Measurements from ENCODE around the gene RASA3.

RASA3 gene

GRCh38 chr13:113942591-113943103 lies 189.8 kb downstream of the RASA3 start:
- FAIRE-seq: no peak

DNA sequence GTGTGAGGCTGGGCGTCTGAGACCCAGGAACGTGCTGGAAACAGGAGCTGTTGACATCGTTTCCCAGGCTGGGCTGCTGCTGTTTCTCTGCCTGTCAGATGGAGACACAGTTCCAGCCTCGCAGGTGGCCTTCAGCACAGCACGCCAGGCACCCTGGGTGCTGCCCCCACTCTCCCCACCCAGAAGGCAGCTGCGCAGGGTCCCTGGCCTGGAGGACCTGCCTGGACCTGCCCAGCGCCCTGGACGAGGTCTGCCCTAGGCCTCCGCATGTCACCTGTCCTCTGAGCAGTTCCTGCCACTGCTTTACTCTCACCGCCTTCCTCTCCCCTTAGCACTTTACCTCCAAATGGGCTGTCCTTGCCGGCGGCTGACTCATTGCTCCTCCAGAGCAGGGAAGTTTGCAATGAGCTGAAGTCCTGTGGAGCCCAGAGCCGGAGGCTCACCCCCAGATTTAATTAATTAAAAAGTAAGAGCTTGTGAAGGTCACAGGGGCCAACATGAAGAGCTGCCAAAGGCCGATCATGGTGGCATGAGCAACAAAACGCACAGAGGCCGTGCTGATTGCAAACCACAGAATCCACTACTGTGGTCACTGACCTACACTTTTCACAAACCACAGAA lies 190.7 kb downstream of the RASA3 start:
- no peak for FAIRE-seq

- no peak for FAIRE-seq
These were observed 192.5 kb downstream of the RASA3 start for GRCh38 chr13:113939944-113940297.

DNA sequence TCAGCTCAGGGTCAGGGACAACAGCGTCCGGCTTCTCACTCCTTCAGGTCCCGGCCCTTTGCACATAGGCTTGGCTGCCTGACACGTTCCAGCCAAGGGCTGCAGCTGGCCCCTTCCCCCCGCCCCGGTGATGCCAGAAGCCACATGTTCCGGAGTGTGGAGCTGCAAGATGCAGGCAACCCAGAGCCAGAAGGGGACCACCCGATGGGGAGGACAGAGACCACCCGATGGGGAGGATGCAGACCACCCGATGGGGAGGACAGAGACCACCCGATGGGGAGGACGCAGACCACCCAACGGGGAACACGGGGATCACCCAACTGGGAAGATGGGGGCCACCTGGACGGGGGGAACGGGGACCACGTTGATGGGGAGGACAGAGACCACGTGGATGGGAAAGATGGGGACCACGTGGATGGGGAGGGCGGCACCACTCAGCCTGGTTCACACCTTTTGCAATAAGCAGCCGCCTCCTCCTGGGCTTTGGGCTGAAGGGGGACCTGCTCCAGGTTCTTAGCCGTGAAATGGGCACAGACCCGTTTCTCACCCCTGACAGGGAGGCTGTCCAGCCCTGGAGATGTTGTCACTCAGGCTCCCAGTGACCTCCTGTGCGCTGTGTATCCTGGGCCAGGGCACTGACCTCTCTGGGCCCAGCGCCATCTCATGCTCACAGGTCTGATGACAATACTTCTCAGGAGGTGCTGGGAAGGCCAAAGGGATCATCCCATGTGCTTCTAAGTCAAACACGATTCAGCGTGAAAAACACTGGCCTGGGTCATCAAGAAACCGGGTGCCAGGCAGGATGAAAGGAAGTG lies 193.1 kb downstream of the RASA3 start:
- FAIRE-seq: no peak

GRCh38 chr13:113938716-113939115 lies 193.7 kb downstream of the RASA3 start:
- no peak for FAIRE-seq

- no peak for FAIRE-seq
These were observed 194.2 kb downstream of the RASA3 start for GRCh38 chr13:113938246-113938645.

DNA sequence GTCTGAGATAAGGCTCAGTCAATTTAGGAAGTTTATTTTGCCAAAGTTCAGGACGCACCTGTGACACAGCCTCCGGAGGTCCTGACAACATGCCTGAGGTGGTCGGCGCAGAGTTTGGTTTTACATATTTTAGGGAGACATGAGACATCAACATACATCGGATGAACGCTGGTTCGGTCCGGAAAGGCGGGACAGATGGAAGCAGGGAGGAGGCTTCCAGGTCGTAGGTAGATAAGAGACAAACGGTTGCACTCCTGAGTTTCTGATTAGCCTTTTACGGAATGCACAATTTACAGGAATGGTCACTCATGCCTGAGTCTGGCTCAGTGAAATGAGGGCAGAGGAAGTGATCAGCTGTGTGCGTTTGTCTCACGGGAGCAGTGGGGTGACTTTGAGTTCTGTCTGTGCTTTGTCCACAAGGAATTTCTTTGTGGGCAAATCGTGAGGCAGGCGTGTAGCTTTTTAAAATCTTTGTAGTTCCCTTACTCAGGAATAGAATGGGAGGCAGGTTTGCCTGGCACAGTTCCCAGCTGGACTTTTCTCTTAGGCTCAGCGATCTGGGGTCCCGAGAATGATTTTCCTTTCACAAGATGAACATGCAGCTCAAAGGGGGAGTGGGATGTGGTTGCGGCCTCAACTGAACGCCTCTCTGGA lies 194.8 kb downstream of the RASA3 start:
- FAIRE-seq: no peak

DNA sequence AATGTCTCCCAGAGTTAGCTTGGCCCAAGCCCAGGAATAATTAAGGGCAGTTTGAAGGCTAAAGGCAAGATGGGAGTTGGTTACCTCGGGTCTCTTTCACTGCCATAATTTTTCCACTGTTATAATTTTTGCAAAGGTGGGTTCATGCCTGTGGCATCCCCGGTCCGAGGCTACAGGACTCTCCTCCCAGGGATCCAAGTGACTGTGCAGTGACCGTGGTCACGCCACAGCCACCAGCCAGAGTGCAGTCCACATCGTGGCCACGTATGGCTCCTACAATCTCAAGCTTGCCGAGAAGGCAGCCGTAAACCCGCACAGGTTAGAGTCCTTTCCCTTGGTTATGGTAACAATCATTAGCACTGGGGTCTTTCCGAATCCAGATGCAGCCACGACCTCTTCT lies 195.3 kb downstream of the RASA3 start:
- no peak for FAIRE-seq

DNA sequence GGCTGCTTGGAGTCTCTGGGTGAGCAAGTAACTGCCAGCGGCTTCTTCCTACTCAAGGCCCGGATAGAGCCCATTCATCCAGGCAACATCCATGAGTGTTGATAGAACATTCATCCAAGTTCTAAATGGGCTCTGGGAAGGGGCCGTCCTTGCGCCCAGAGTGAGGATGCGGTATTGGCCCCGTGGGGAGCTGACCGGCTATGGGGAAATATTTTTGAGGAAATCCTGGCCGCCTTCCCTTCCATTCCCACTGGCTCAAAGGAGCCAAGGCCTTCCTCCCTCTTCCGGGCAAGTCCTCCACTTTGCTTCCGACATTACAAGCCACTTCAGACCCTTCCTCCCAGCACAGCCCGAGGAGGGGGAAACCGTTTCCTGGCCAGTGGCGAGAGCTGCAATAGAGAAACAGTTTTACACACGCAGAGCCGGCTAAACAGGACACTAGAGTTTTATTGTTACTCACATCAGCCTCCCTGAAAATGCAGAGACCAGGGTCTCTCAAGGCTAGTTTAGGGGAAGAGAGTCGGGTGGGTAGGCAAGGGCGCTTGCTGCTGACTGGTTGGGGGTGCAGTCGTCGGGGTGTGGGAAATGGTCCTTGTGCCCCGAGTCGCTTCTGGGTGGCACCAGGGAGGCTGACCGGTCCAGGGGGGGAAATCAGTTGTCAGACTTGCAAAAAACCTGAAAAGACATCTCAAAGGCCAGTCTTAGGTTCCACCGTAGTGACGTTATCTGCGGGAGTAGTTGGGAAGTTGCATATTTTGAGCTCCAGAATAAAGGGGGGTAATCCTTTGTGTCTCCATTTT lies 196.1 kb downstream of the RASA3 start:
- no peak for FAIRE-seq

DNA sequence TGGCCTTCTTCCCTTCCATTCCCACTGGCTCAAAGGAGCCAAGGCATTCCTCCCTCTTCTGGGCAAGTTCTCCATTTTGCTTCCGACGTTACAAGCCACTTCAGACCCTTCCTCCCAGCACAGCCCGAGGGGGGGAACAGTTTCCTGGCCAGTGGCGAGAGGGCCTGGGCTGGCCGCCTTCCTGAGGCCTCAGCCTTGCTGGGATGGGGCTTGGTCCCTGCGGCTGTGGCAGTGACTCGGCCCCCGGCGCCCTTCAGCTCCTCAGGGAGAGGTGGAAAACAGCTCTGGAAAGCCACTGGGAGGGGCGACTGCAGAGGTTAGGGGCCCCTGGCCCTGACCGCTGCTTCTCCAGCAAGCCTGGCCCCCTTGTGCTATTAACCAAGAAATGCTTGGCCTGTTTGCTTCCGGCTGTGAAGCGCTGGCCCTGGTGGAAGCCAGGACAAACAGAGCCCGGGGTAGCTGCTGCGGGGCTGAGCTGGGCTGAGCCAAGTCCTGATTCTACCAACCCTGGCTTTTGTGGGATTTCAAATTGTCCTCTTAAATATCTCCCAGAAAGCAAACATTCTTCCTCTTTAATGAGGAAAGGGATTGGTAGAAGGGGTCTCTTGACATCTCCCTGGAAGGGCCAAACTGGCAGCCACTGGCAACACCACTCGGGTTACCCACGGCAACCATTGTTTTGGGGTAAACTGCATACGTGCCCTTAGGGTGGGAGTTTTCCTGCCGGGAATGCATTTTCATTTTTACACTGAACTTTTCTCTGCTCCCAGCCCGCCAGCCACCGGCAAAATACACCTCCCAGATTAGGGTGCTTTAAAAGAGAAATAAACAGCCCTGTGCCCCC lies 197.2 kb downstream of the RASA3 start:
- no peak for FAIRE-seq

GRCh38 chr13:113934576-113934975 lies 197.8 kb downstream of the RASA3 start:
- FAIRE-seq: no peak

- FAIRE-seq: no peak
These were observed 198.5 kb downstream of the RASA3 start for GRCh38 chr13:113933901-113934300.

DNA sequence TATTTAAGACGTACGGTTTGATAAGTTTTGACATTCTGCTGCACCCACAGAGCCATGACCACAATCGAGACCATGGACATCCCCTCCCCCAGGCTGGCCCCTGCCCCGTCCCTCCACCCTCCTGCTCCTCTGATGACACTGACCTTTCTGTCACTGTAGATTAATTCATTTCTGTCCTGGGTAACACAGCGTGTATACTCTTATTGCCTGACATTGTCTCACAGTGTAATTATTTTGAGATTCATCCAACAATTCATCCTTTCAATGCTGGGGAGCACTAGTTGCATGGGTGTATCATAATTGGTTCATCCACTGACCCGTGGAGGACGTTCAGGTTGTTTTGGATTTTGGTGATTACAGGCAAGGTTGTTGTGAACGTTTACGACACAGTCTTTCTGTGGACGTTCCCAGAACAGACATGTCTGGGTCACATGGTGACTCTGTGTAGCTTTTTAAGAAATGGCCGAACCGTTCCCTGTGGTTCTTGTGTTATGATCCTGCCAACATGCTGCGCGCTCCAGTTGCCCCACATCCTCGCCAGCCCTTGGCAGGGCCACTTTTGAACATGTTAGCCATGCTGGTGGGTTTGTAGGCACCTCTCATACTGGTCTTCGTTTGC lies 200.5 kb downstream of the RASA3 start:
- no peak for FAIRE-seq

DNA sequence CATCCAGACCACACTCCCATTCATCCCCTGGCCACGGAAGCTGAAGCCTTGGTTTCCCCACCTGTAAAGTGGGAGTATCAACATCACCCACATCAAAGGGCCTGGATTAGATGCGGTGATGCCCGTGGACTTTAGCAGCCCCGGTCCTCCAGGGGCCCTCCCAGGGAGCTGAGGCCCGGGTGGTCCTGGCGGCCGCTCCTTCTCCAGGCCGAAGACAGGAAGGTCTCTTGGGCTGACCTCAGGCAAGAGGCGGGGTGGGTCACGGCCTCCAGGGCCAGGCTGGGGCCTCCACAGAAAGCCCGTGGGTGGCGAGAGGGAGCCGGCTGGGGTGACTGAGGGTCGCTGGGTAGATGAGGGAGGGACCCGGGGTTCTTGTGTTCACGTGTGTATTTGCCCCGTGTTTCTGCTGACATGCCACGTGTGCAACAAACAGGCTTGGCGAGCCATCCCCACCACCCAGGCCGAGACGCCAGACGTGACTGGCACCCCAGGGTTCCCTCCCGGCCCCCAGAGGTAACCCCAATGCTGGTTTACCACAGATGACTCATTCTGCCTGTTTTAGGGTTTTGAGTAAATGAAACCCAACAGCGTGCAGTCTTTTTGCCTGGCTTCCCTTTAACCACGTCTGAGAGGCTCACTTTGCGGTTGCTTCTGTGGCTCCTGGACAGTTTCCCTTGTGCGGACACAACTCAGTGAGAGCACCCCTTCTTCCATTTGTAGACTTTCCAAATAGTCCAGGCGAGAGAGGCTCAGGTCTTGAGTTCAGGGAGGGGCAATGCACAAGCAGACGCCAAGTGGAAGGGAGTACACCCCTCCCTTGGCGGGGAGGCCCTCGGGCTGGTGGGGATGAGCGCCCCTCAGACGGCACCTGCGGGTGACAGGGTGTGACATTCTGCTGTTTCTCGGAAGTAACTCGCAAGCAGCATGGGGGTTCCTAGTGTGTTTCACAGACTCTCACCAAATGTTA lies 201.5 kb downstream of the RASA3 start:
- FAIRE-seq: no peak

GRCh38 chr13:113929628-113930615 lies 202.5 kb downstream of the RASA3 start:
- FAIRE-seq: no peak

GRCh38 chr13:113928685-113929627 lies 203.5 kb downstream of the RASA3 start:
- FAIRE-seq: no peak
